GM06990 (cell line): ENCODE measurements around the gene TAC3.

Experiments used
- DNase-seq: peaks from one replicate; pipeline ENCODE4 v3.0.0-alpha.2; 2011; ENCODE audit not compliant: insufficient read length; ENCODE audit errors: extremely low read depth
- H3K27me3 ChIP-seq: replicated peaks from 2 replicates; pipeline ENCODE4 v1.6.0; 2011; ENCODE audit warnings: low read length; ENCODE audit not compliant: control insufficient read depth, insufficient read depth
- H3K36me3 ChIP-seq: 2 replicates; pipeline ENCODE4 v1.5.1; 2011; ENCODE audit warnings: low read length; ENCODE audit not compliant: control insufficient read depth, insufficient read depth
- H3K4me3 ChIP-seq: replicated peaks from 2 replicates; pipeline ENCODE4 v1.5.1; 2011; ENCODE audit warnings: low read depth, mild to moderate bottlenecking, control low read depth, low read length
- CTCF ChIP-seq: IDR thresholded peaks from 2 replicates; pipeline ENCODE4 v1.5.1; 2011; ENCODE audit warnings: low read length, control low read depth, mild to moderate bottlenecking, inconsistent platforms; ENCODE audit not compliant: insufficient read depth, poor library complexity, severe bottlenecking

The TAC3 gene

GRCh38 chr12:57040750-57041149, 24.4 kb upstream of the TAC3 start:
- no peak for DNase-seq
- Histone ChIP-seq H3K4me3 (no peak overlapping the region), H3K27me3 (no peaks in the 10 kb centered on the region), H3K36me3 (no peaks in the 10 kb centered on the region)
- TF ChIP-seq CTCF = no peak

GRCh38 chr12:57040211-57040610, 23.9 kb upstream of the TAC3 start:
- DNase-seq = no peak
- no peak overlapping the region for H3K4me3 ChIP-seq
- H3K36me3 ChIP-seq = no peaks in the 10 kb centered on the region
- H3K27me3 ChIP-seq = no peaks in the 10 kb centered on the region
- no peak for TF ChIP-seq CTCF

DNA sequence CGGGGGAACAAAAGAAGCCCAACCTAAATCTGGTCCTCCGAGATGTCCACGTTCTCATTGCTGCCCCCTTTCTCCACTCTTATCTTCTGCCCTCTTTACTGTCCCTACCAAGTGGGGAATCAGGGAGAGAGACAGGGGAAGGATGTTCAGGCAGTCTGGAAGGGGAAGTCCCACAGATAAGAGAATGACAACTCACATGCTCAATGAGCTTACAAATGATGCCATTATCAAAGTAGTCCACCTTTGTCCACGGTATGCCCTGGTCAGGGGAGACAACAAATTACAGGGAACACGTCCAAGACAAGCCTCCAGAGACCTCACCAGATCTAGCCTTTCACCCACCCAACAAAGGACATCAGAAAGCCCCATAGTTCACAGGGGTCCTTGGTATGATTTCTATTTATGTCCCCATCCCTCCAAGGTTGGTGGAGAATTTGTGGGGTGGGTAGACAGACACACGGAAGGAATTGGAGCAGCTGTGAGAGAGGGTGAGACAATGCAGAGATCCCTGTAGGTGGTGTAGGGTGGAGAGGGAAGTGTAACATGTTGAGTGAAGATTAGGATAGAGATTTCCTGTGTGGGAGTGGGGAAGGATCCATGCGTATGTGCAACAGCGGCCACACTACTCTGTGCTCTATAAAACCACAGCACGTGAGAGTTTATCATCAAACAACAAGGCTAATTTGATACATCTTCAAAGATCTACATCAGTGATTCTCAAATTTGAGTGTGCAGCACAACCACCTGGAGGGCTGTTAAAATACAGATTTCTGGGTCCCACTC, 22.9 kb upstream of the TAC3 start:
- DNase-seq = no peak
- H3K27me3 ChIP-seq = no peaks in the 10 kb centered on the region
- TF ChIP-seq CTCF = no peak
- H3K4me3 ChIP-seq = no peak overlapping the region
- no peaks in the 10 kb centered on the region for H3K36me3 ChIP-seq

GRCh38 chr12:57037264-57037663, 20.9 kb upstream of the TAC3 start:
- TF ChIP-seq CTCF = no peak

GRCh38 chr12:57033431-57033830, 17.1 kb upstream of the TAC3 start:
- DNase-seq = no peak
- no peak for TF ChIP-seq CTCF
- H3K4me3 ChIP-seq = no peak overlapping the region
- H3K36me3 ChIP-seq = no peaks in the 10 kb centered on the region
- no peaks in the 10 kb centered on the region for H3K27me3 ChIP-seq

More at GRCh38 chr12:57037264-57037663, 20.9 kb upstream of the TAC3 start:
- DNase-seq = no peak
- Histone ChIP-seq H3K36me3 (no peaks in the 10 kb centered on the region), H3K4me3 (no peak overlapping the region), H3K27me3 (no peaks in the 10 kb centered on the region)
